Nephron (organoid): ENCODE results near the gene TMEM231.
"Not testable (repeated sequence)": the region's sequence is repeated elsewhere in the genome, so short reads cannot be mapped to it uniquely, and the experiment has no call there.

Experiments
- H3K27ac Mint-ChIP-seq, 3 experiments: 2 replicates each; pipeline ENCODE4 v1.8.0; 2020; ENCODE audit warnings: mixed read lengths in 3 of 3, mild to moderate bottlenecking in 2 of 3, moderate library complexity in 1 of 3
- H3K27me3 Mint-ChIP-seq: 2 replicates; pipeline ENCODE4 v1.8.0; 2021; ENCODE audit warnings: low read depth, mild to moderate bottlenecking, moderate library complexity, mixed read lengths
- H3K36me3 Mint-ChIP-seq: 2 replicates; pipeline ENCODE4 v1.8.0; 2020; ENCODE audit warnings: low read depth, mixed read lengths
- H3K4me1 Mint-ChIP-seq: 2 replicates; pipeline ENCODE4 v1.8.0; 2020; ENCODE audit warnings: mixed read lengths
- H3K4me3 Mint-ChIP-seq, 3 experiments: 2 replicates each; pipeline ENCODE4 v1.8.0; 2020; ENCODE audit warnings: mild to moderate bottlenecking in 3 of 3, mixed read lengths in 3 of 3, moderate library complexity in 2 of 3
- H3K9me3 Mint-ChIP-seq: 2 replicates; pipeline ENCODE4 v1.8.0; 2020; ENCODE audit warnings: mixed read lengths
- CTCF ChIP-seq, 3 experiments: fragments of 200-600 bp; sonication (generic); IDR thresholded peaks; one replicate each; pipeline ENCODE4 v1.5.0; 2021; ENCODE audit warnings: antibody characterized with exemption in 3 of 3; ENCODE audit not compliant: unreplicated experiment in 3 of 3

TMEM231 gene

GRCh38 chr16:75501359-75501758, 54.7 kb downstream of the TMEM231 start:
- no peaks in the 10 kb centered on the region for H3K36me3 Mint-ChIP-seq
- H3K27ac Mint-ChIP-seq = no peak overlapping the region
- H3K4me3 Mint-ChIP-seq = no peak overlapping the region
- no peak for TF ChIP-seq CTCF (IDR thresholded peaks at IDR 0.05; ENCODE audit: unreplicated experiment in 3 of 3)
- H3K27me3 Mint-ChIP-seq = peaks cover 12% of the 10 kb centered on the region
- no peaks in the 10 kb centered on the region for H3K9me3 Mint-ChIP-seq
- H3K4me1 Mint-ChIP-seq = peaks cover 17% of the 10 kb centered on the region

GRCh38 chr16:75498605-75499322, 57.3 kb downstream of the TMEM231 start:
- H3K27me3 Mint-ChIP-seq = peaks cover 23% of the 10 kb centered on the region
- not testable (repeated sequence) for H3K9me3 Mint-ChIP-seq, H3K4me3 Mint-ChIP-seq, H3K36me3 Mint-ChIP-seq, H3K27ac Mint-ChIP-seq
- H3K4me1 Mint-ChIP-seq = peaks cover 24% of the 10 kb centered on the region

- H3K4me3 Mint-ChIP-seq = peak overlapping the region in 1 of 3 experiments; percentile 36
- peak overlapping the region in 1 of 3 experiments; percentile 37 for H3K27ac Mint-ChIP-seq
- no peaks in the 10 kb centered on the region for H3K9me3 Mint-ChIP-seq
- peaks cover 30% of the 10 kb centered on the region for H3K27me3 Mint-ChIP-seq
- H3K4me1 Mint-ChIP-seq = peaks cover 24% of the 10 kb centered on the region
- no peak for TF ChIP-seq CTCF (IDR thresholded peaks at IDR 0.05; ENCODE audit: unreplicated experiment in 3 of 3)
- no peaks in the 10 kb centered on the region for H3K36me3 Mint-ChIP-seq
Observed at GRCh38 chr16:75497558-75497957, 58.5 kb downstream of the TMEM231 start.

- TF ChIP-seq CTCF (IDR thresholded peaks at IDR 0.05; ENCODE audit: unreplicated experiment in 3 of 3) = no peak
- H3K9me3 Mint-ChIP-seq = no peaks in the 10 kb centered on the region
- H3K27me3 Mint-ChIP-seq = peaks cover 29% of the 10 kb centered on the region
Observed at GRCh38 chr16:75495076-75495674, 60.9 kb downstream of the TMEM231 start, which contains the start of gene CHST6. Gene CHST6 (minus strand): TSS chr16:75495441. CDS start chr16:75479828, 15,613 bp downstream.

GRCh38 chr16:75494661-75495075, 61.4 kb downstream of the TMEM231 start:
- H3K4me3 Mint-ChIP-seq = peak overlapping the region; percentile 87 to 89 (median 87)
- H3K36me3 Mint-ChIP-seq = no peaks in the 10 kb centered on the region
- H3K27me3 Mint-ChIP-seq = peaks cover 29% of the 10 kb centered on the region
- no peak for TF ChIP-seq CTCF (IDR thresholded peaks at IDR 0.05; ENCODE audit: unreplicated experiment in 3 of 3)
- H3K27ac Mint-ChIP-seq = peak overlapping the region in 1 of 3 experiments; percentile 69
- peaks cover 19% of the 10 kb centered on the region for H3K4me1 Mint-ChIP-seq
- H3K9me3 Mint-ChIP-seq = no peaks in the 10 kb centered on the region

More at GRCh38 chr16:75495076-75495674, 60.9 kb downstream of the TMEM231 start, which contains the start of gene CHST6:
- H3K4me1 Mint-ChIP-seq = peaks cover 19% of the 10 kb centered on the region
- H3K4me3 Mint-ChIP-seq = peak within 1 kb of the TSS; percentile 87 to 89 (median 87)
- H3K36me3 Mint-ChIP-seq = no peaks in the 10 kb centered on the region
- H3K27ac Mint-ChIP-seq = peak within 1 kb of the TSS in 1 of 3 experiments; percentile 69

GRCh38 chr16:75494184-75494583, 61.9 kb downstream of the TMEM231 start:
- no peak for TF ChIP-seq CTCF (IDR thresholded peaks at IDR 0.05; ENCODE audit: unreplicated experiment in 3 of 3)
- Mint-ChIP-seq H3K36me3 (no peaks in the 10 kb centered on the region), H3K4me3 (peak overlapping the region; percentile 87 to 89 (median 87)), H3K9me3 (no peaks in the 10 kb centered on the region), H3K27ac (no peak overlapping the region), H3K27me3 (peaks cover 29% of the 10 kb centered on the region), H3K4me1 (peaks cover 19% of the 10 kb centered on the region)
